Liver (tissue), 9 donors: Measurements from ENCODE around the gene HPD. TPM values are rescaled to one million over a fixed set of nuclear protein-coding genes. Genes with fewer than 3 reads are reported as not detected.

ENCODE experiments used
- DNase-seq: peaks from one replicate; pipeline ENCODE4 v3.0.0-alpha.2; 2017; ENCODE audit warnings: low spot score
- H3K27ac ChIP-seq, 2 donors: one replicate each; pipeline ENCODE4 v1.7.0; 2013; ENCODE audit warnings: inconsistent platforms in 2 of 2, low read length in 2 of 2, control low read depth in 1 of 2, low read depth in 1 of 2, mild to moderate bottlenecking in 1 of 2
- H3K27me3 ChIP-seq, 4 donors: one replicate each; pipeline versions ENCODE4 v1.6.1 to v1.7.0; 2013; ENCODE audit warnings: low read length in 3 of 4, inconsistent platforms in 1 of 4, mild to moderate bottlenecking in 1 of 4, moderate library complexity in 1 of 4; ENCODE audit not compliant: control insufficient read depth in 4 of 4, insufficient read depth in 4 of 4
- H3K36me3 ChIP-seq, 4 donors: one replicate each; pipeline versions ENCODE4 v1.6.1 to v1.7.0; 2013; ENCODE audit warnings: low read length in 3 of 4, mild to moderate bottlenecking in 3 of 4, low read depth in 1 of 4, moderate library complexity in 1 of 4; ENCODE audit not compliant: control insufficient read depth in 4 of 4, insufficient read depth in 3 of 4
- H3K4me1 ChIP-seq, 4 donors: one replicate each; pipeline versions ENCODE4 v1.6.1 to v1.7.0; 2013; ENCODE audit warnings: low read length in 3 of 4, mild to moderate bottlenecking in 3 of 4, moderate library complexity in 1 of 4; ENCODE audit not compliant: control insufficient read depth in 4 of 4, insufficient read depth in 4 of 4
- H3K4me3 ChIP-seq, 3 donors: one replicate each; pipeline versions ENCODE4 v1.6.1 to v1.7.0; 2013; ENCODE audit warnings: low read length in 3 of 3, control low read depth in 1 of 3, low read depth in 1 of 3, mild to moderate bottlenecking in 1 of 3
- H3K9ac ChIP-seq, 2 donors: one replicate each; pipeline ENCODE4 v1.7.0; 2013; ENCODE audit warnings: low read length in 2 of 2, mild to moderate bottlenecking in 2 of 2, moderate library complexity in 2 of 2, control low read depth in 1 of 2, low read depth in 1 of 2
- H3K9me3 ChIP-seq, 4 donors: one replicate each; pipeline versions ENCODE4 v1.6.1 to v1.7.0; 2013; ENCODE audit warnings: low read length in 3 of 4; ENCODE audit not compliant: control insufficient read depth in 4 of 4
- ATF3 ChIP-seq: IDR thresholded peaks from 2 replicates; pipeline ENCODE4 v1.6.1; 2016; ENCODE audit warnings: antibody characterized with exemption
- CTCF ChIP-seq: fragments of 150-350 bp; IDR thresholded peaks from 2 replicates; pipeline ENCODE4 v1.5.1; 2017; ENCODE audit warnings: improper control_type of control experiment, low read depth, low read length; ENCODE audit not compliant: missing input control
- EGR1 ChIP-seq, 2 donors: IDR thresholded peaks; 2 replicates each; pipeline ENCODE4 v1.6.1; 2016 to 2018; ENCODE audit warnings: antibody characterized with exemption in 2 of 2, low read depth in 2 of 2
- FOXA1 ChIP-seq: IDR thresholded peaks from 2 replicates; pipeline ENCODE4 v1.6.1; 2016; ENCODE audit warnings: antibody characterized with exemption
- FOXA2 ChIP-seq: IDR thresholded peaks from 2 replicates; pipeline ENCODE4 v1.6.1; 2016; ENCODE audit warnings: antibody characterized with exemption
- GABPA ChIP-seq, 2 donors: IDR thresholded peaks in 1 of 2; conservative IDR thresholded peaks in 1 of 2; 2 replicates each; pipeline ENCODE4 v1.6.1; 2016; ENCODE audit warnings: antibody characterized with exemption in 2 of 2, mild to moderate bottlenecking in 1 of 2, moderate library complexity in 1 of 2
- HNF4A ChIP-seq, 2 donors: conservative IDR thresholded peaks; 2 replicates each; pipeline ENCODE4 v1.6.1; 2016; ENCODE audit warnings: antibody characterized with exemption in 2 of 2, mild to moderate bottlenecking in 2 of 2
- HNF4G ChIP-seq: IDR thresholded peaks from 2 replicates; pipeline ENCODE4 v1.6.1; 2016; ENCODE audit warnings: antibody characterized with exemption
- JUND ChIP-seq, 2 donors: IDR thresholded peaks; 2 replicates each; pipeline ENCODE4 v1.6.1; 2016; ENCODE audit warnings: antibody characterized with exemption in 2 of 2
- MAX ChIP-seq: IDR thresholded peaks from 2 replicates; pipeline ENCODE4 v1.6.1; 2016; ENCODE audit warnings: antibody characterized with exemption
- NR2F2 ChIP-seq: IDR thresholded peaks from 2 replicates; pipeline ENCODE4 v1.6.1; 2016; ENCODE audit warnings: antibody characterized with exemption
- RAD21 ChIP-seq, 2 donors: IDR thresholded peaks; 2 replicates each; pipeline ENCODE4 v1.6.1; 2016; ENCODE audit warnings: antibody characterized with exemption in 2 of 2, mild to moderate bottlenecking in 2 of 2
- REST ChIP-seq: IDR thresholded peaks from 2 replicates; pipeline ENCODE4 v1.6.1; 2016; ENCODE audit warnings: antibody characterized with exemption, mild to moderate bottlenecking
- RXRA ChIP-seq, 2 donors: IDR thresholded peaks; 2 replicates each; pipeline ENCODE4 v1.6.1; 2017 to 2018; ENCODE audit warnings: antibody characterized with exemption in 2 of 2, mild to moderate bottlenecking in 1 of 2
- SP1 ChIP-seq: IDR thresholded peaks from 2 replicates; pipeline ENCODE4 v1.6.1; 2018; ENCODE audit warnings: antibody characterized with exemption, mild to moderate bottlenecking
- TAF1 ChIP-seq: conservative IDR thresholded peaks from 2 replicates; pipeline ENCODE4 v1.6.1; 2016; ENCODE audit warnings: antibody characterized with exemption, mild to moderate bottlenecking
- YY1 ChIP-seq: IDR thresholded peaks from 2 replicates; pipeline ENCODE4 v1.6.1; 2016; ENCODE audit warnings: antibody characterized with exemption, mild to moderate bottlenecking
- ZBTB33 ChIP-seq: IDR thresholded peaks from 2 replicates; pipeline ENCODE4 v1.6.1; 2016; ENCODE audit warnings: antibody characterized with exemption
- WGBS: extraction: QIAGEN DNeasy Blood & Tissue Kit; methylation state at CpG from one replicate; pipeline ENCODE4 v1.1.7; 2013; 5-methylcytosine and 5-hydroxymethylcytosine counted together
- polyA plus RNA-seq, 2 donors: library from polyadenylated mRNA; stranded (reverse) in 1 of 2; unstranded in 1 of 2; fragments of 200-250 nt in 1 of 2; fragments of >200 nt in 1 of 2; fragmentation: Nextera tagmentation in 1 of 2; extraction: Ambion mirVana in 1 of 2; gene quantifications; one replicate each; pipeline versions ENCODE4 v1.2.1 to v1.2.3, GENCODE V29; 2013 to 2015
- total RNA-seq, 2 donors: library from RNA; depleted of rRNA; stranded (reverse); fragments of >200 nt; gene quantifications; one replicate each; pipeline ENCODE4 v1.2.3, GENCODE V29; 2014
- donor health status: healthy.
- donor health status: healthy.
- donor health status: healthy.
- donor health status: healthy.
- donor health status: healthy.

HPD gene
- total and polyA plus RNA-seq, 4 donors: 31.3 to 812 (median 509) TPM

- H3K4me1 ChIP-seq: peaks cover 17 to 62% (median 53%) of the 10 kb centered on the region in 4 donors
- H3K9me3 ChIP-seq: no peaks in the 10 kb centered on the region
- under 1% methylated on average over 13 of the region's 13 CpGs for WGBS
- peak overlapping the region; percentile 72 to 73 for H3K9ac ChIP-seq
- peak overlapping the region in 2 of 3 donors; percentile 2 to 4 for H3K4me3 ChIP-seq
- peak overlapping the region; percentile 92 for H3K27ac ChIP-seq
- DNase-seq: no peak
- no peaks in the 10 kb centered on the region for H3K36me3 ChIP-seq
- H3K27me3 ChIP-seq: no peaks in the 10 kb centered on the region
- TF ChIP-seq SP1 (no peak), RAD21 (IDR thresholded peaks at IDR 0.05) (no peak), MAX (peak; percentile 14), FOXA1 (no peak), FOXA2 (no peak), RXRA (IDR thresholded peaks at IDR 0.05) (peak in 1 of 2 donors; percentile 57), TAF1 (no peak), ATF3 (no peak), JUND (IDR thresholded peaks at IDR 0.05) (no peak), ZBTB33 (no peak), HNF4G (no peak), CTCF (no peak), YY1 (no peak), REST (peak; percentile 48)
Observed at GRCh38 chr12:121794534-121795033, 64.1 kb downstream of the HPD start.

- no peaks in the 10 kb centered on the region for H3K36me3 ChIP-seq
- H3K4me3 ChIP-seq: peak overlapping the region; percentile 35 to 61 (median 47)
- H3K9me3 ChIP-seq: no peaks in the 10 kb centered on the region
- DNase-seq: peak; percentile 94
- H3K4me1 ChIP-seq: peaks cover 17 to 57% (median 50%) of the 10 kb centered on the region in 4 donors
- under 1% methylated on average over 59 of the region's 59 CpGs for WGBS
- peak overlapping the region; percentile 72 to 73 for H3K9ac ChIP-seq
- no peaks in the 10 kb centered on the region for H3K27me3 ChIP-seq
- H3K27ac ChIP-seq: peak overlapping the region; percentile 92
- TF ChIP-seq YY1: no peak
- no peak for TF ChIP-seq NR2F2
- no peak for TF ChIP-seq FOXA1
- TF ChIP-seq RAD21 (IDR thresholded peaks at IDR 0.05): peak; percentile 91 to 95
- no peak for TF ChIP-seq TAF1
- no peak for TF ChIP-seq GABPA (IDR thresholded peaks at IDR 0.05 in 1 of 2, conservative IDR thresholded peaks at IDR 0.05 in 1 of 2)
- no peak for TF ChIP-seq FOXA2
- no peak for TF ChIP-seq ATF3
- no peak for TF ChIP-seq EGR1 (IDR thresholded peaks at IDR 0.05; ENCODE audit: low read depth in 2 of 2)
- peak; percentile 100 for TF ChIP-seq CTCF
- peak in 1 of 2 donors; percentile 13 for TF ChIP-seq HNF4A (conservative IDR thresholded peaks at IDR 0.05)
- TF ChIP-seq JUND (IDR thresholded peaks at IDR 0.05): no peak
- TF ChIP-seq SP1: peak; percentile 32
Observed at GRCh38 chr12:121793838-121794533, 64.7 kb downstream of the HPD start.
